C4-2B (cell line): ENCODE measurements around the gene FRMD4A.

Experiments used
- H3K27ac ChIP-seq: fragments of 450-650 bp; 2 replicates; pipeline ENCODE4 v1.5.1; 2017
- ZFX ChIP-seq: fragments of 450-650 bp; IDR thresholded peaks from 2 replicates; pipeline ENCODE4 v1.6.1; 2017
- TF ChIP-seq, protein P1 (sequence below): fragments of 450-650 bp; conservative IDR thresholded peaks from 2 replicates; pipeline ENCODE4 v1.5.1; 2017; ENCODE audit warnings: mild to moderate bottlenecking

The FRMD4A gene

GRCh38 chr10:14345262-14345661 is 14.5 kb upstream of the FRMD4A start:
- no peak overlapping the region for H3K27ac ChIP-seq
- TF ChIP-seq, protein P1, sequence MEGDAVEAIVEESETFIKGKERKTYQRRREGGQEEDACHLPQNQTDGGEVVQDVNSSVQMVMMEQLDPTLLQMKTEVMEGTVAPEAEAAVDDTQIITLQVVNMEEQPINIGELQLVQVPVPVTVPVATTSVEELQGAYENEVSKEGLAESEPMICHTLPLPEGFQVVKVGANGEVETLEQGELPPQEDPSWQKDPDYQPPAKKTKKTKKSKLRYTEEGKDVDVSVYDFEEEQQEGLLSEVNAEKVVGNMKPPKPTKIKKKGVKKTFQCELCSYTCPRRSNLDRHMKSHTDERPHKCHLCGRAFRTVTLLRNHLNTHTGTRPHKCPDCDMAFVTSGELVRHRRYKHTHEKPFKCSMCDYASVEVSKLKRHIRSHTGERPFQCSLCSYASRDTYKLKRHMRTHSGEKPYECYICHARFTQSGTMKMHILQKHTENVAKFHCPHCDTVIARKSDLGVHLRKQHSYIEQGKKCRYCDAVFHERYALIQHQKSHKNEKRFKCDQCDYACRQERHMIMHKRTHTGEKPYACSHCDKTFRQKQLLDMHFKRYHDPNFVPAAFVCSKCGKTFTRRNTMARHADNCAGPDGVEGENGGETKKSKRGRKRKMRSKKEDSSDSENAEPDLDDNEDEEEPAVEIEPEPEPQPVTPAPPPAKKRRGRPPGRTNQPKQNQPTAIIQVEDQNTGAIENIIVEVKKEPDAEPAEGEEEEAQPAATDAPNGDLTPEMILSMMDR: no peak
- no peak for TF ChIP-seq ZFX

- no peak overlapping the region for H3K27ac ChIP-seq
- TF ChIP-seq, protein P1: no peak
- no peak for TF ChIP-seq ZFX
Measured at GRCh38 chr10:14340051-14340744, 9.5 kb upstream of the FRMD4A start.

- no peak overlapping the region for H3K27ac ChIP-seq
- TF ChIP-seq, protein P1: no peak
- TF ChIP-seq ZFX: no peak
Measured at GRCh38 chr10:14336736-14337135, 6.0 kb upstream of the FRMD4A start.

GRCh38 chr10:14334771-14335170 is 4.0 kb upstream of the FRMD4A start:
- no peak overlapping the region for H3K27ac ChIP-seq
- TF ChIP-seq ZFX: no peak
- TF ChIP-seq, protein P1: no peak

DNA sequence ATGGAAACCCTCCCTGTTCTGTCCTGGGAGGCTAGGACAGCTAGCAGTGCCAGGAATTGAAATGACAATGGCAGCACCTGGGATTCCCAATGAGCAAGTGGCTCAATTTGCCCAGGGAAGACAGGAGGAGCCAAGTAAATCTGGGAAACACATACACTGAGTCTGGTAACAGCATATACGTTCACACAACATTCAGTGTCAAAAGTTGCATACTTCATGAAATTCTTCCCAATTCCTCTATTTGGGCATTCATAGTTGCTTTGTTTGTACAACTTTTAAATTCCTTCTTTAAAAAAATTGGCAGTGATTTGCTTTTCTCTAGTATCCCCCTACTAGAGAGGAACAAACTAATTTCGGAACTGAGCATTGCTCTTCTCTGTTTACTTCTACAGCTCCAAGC is 2.9 kb upstream of the FRMD4A start:
- H3K27ac ChIP-seq: no peak overlapping the region
- TF ChIP-seq, protein P1: no peak
- TF ChIP-seq ZFX: no peak

DNA sequence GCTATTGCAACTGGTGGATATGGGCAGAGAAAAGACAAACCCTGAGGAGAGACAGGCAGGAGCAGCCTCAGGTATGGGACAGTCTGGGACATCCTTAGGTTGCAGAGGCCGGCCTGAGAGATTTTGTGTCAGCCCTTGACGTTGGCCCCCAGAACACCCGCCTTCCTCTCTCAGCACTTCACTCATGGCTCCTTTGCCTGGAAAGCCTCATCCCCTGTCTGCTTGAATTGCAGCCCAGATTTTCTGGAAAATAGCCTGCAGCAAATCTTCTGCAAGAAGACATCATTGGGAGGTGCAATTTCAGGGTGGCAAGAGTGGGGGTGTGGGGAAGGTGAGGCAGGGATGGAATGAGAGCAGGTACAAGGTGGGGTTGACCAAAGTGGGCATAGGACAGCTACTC is 2.2 kb upstream of the FRMD4A start:
- no peak for TF ChIP-seq ZFX
- TF ChIP-seq, protein P1: no peak
- no peak overlapping the region for H3K27ac ChIP-seq

GRCh38 chr10:14329746-14330173 is 964 bp downstream of the FRMD4A start:
- H3K27ac ChIP-seq: no peak overlapping the region
- TF ChIP-seq ZFX: no peak
- TF ChIP-seq, protein P1: no peak
